Stimulated activated CD4-positive, alpha-beta T cell treated with anti-CD3 and anti-CD28 coated beads, TNF-alpha, amount 100 ng/mL, for 48 hours (primary cell): ENCODE measurements around the gene C2CD4C.
"Not testable (repeated sequence)": the region's sequence is repeated elsewhere in the genome, so short reads cannot be mapped to it uniquely, and the experiment has no call there.

Experiments
- DNase-seq, 3 donors: peaks; one replicate each; pipeline ENCODE4 v3.0.0-alpha.2; 2020; ENCODE audit warnings: low read depth in 3 of 3

C2CD4C gene, protein sequence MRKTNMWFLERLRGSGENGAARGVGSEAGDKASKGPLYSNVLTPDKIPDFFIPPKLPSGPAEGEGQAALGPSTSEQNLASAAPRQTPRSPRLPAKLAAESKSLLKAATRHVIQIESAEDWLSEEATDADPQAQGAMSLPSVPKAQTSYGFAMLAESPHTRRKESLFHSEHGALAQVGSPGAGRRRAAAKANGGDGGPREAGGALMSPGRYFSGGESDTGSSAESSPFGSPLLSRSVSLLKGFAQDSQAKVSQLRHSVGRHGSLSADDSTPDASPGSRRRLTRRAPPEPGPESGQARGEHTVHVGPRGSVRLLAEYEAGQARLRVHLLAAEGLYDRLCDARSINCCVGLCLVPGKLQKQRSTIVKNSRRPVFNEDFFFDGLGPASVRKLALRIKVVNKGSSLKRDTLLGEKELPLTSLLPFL

DNA sequence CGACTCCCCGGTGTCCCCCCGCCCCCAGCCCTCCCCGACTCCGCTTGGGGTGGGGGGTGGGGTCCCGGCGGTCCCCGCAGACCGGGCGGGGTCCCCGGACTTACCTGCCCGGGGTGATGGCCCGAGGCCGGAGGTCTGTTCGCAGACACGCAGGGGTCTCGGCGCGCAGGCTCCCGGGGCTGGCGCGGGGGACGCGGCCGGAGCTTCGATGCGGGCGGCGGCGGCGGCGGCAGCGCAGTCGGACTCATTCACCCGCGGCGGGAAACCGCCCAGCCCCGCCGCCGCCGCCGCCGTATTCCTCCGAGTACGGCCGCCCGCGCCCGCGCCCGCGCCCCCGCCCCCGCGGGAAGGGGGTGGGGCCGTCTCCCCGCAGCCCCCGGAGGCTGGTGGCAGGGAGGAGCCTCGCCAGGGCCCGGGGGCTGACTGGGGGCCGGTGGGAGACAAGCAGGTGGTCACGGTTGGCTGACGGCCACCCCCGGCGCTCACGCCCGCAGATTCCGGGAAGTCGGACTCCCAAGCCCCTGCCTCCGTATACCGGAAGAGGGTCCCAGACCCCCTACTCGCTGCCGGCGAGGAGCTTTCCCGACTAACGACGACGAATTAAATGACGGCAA is at the start of gene C2CD4C:
Gene C2CD4C (minus strand): TSS at position 246 of the 614 bp plus-strand sequence. CDS start 786 bp downstream, outside the sequence.
- peak in 1 of 3 donors; percentile 34 for DNase-seq

DNA sequence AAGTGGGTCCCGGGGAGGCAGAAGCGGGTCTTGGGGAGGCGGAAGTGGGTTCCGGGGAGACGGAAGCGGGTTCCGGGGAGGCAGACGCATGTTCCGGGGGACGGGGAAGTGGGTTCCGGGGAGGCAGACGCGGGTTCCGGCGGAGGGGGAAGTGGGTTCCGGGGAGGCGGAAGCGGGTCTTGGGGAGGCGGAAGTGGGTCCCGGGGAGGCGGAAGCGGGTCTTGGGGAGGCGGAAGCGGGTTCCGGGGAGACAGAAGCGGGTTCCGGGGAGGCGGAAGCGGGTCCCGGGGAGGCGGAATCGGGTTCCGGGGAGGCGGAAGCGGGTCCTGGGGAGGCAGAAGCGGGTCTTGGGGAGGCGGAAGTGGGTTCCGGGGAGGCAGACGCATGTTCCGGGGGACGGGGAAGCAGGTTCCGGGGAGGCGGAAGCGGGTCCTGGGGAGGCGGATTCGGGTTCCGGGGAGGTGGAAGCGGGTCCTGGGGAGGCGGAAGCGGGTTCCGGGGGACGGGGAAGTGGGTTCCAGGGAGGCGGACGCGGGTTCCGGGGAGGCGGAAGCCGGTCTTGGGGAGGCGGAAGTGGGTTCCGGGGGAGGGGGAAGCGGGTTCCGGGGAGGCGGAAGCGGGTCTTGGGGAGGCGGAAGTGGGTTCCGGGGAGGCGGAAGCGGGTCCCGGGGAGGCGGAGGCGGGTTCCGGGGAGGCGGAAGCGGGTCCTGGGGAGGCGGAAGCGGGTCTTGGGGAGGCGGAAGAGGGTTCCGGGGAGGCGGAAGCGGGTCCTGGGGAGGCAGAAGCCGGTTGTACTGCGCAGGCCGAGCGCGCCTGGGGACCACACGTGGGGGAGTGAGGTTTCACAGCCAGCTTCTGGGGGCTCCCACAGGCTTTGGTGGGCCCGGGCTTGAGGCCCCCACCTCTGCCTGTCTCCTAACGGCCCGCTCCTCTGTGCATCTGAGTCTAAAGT is 49.4 kb upstream of the C2CD4C start:
- DNase-seq = no peak

DNA sequence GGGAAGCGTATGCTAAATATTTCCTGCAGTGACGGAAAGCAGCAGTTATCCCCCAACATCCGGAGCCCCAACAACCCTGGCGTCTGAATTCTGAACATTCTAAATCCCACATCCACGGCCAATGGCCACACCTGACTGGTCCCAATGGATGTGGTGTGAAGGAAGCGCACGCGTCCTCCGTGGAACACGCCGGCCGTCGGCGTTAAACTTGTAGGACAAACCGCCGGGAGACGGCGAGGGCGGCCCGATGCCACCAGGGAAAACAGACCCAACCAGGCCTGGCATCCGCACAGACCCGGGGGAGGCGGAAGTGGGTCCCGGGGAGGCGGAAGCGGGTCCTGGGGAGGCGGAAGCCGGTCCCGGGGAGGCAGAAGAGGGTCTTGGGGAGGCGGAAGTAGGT is 48.7 kb upstream of the C2CD4C start:
- no peak for DNase-seq

DNA sequence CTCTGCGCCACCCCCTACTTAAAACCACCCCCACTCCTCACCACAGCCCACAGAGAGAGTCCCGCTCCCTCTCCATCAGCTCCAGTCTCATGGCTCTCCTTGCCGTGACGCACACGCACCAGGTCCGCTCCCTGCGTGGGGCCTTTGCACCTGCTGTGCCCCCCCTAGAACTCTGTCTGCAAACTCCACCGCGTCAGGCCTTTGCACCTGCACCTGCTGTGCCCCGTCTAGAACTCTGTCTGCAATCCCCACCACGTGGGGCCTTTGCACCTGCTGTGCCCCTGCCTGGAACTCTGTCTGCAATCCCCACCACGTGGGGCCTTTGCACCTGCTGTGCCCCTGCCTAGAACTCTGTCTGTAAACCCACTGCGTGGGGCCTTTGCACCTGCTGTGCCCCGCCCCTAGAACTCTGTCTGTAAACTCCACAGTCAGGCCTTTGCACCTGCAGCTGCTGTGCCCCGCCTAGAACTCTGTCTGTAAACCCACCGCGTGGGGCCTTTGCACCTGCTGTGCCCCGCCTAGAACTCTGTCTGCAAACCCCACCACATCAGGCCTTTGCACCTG is 47.7 kb upstream of the C2CD4C start:
- no peak for DNase-seq

DNA sequence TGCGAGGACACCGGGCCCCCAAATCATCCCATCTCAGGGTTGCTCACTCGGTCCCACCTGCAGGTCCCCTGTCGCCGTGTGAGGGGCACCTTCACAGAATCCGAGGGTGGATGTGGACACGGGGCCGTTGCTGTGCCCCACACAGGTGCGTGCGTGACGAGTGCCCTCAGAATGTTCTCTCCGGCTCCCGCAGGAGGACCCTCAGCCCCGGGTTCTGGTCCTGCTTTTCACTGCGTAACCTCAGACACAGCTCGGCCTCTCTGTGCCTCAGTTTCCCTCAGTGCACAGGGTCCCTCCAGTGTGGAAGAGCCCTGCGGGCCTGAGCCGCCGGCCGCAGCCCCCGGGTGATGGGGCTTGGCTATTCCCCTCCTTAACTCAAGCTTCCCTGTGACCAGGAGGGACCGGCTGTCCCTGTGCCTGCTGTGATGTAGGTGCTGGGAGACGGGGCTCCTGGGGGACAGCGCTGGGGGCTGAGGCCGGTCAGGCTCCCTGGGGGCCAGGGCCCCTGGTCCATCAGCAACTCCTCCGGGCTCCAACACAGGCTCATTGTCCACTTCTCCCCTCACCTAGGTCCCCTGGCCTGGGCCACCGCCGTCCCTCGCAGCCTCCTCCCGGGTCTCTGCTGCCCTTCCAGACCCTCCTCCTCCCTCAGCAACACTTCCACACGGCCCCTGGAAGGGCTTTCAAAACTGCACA is 47.1 kb upstream of the C2CD4C start:
- no peak for DNase-seq

DNA sequence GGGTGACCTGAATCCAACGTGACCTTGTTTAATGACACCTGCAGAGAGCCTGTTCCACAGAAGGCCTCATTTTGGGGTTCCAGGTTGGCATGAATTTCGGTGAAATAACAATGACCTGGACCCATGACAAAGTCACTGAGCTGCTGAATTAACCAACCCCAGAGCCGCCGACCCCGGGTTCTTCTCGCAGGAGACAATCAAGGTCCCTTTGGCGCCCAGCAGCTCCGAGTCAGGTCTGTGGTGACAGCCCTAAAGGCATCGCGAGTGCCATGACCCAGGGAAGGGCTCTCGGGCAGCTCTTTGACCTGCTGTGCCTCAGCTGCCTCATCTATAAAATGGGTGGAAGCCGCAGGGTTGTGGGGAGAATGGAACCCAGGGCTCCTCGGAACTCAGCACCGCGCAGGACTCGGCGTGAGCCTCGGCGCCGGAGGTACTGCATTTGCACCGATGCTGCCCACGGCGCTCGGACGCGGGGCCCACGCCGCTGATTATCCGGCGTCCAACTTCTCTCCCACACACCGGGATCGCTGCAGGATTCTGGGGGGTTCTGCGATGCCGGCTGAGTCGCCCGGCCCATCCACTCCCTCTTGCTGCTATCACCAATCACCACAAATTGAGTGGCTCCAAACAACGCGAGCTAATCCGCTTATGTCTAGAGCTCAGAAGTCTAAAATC is 46.2 kb upstream of the C2CD4C start:
- no peak for DNase-seq

DNA sequence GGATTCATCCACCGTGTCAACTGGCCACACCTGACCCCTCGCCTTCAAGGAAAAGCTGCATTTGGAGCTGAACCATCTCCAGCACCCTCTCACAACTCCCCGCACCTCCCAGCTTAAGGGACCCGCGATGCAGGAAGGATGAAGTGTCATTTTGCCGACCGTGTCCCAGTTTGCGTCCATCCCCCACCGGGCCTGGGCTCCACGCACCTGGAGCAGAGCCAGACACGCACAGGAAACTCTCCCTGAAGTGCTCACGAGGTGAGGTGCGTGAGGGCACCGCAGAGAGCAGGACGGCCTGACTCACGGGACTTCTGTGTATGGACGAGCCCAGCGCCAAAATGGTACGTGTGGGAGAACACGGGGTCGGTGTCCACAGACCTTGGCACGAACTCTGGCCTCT is 44.7 kb upstream of the C2CD4C start:
- no peak for DNase-seq

DNA sequence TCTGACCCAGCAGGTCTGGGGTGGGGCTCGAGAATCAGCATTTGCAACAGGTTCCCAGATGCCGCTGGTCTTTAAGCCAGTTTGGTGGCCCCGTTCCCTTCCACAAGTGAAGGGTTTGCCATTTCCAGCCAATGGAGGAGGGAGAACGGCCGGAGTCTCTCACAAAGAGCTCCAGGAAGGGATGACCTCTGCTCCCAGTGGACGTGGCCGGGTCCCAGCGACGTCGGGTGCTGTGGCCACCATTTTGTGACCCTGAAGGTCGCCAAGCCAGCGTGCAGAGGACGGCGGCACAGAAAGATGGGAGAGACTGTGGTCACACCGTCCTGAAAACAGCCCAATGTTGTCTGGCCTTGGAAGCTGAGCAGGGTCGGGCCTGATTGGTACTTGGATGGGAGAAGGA is 43.9 kb upstream of the C2CD4C start:
- DNase-seq = no peak

DNA sequence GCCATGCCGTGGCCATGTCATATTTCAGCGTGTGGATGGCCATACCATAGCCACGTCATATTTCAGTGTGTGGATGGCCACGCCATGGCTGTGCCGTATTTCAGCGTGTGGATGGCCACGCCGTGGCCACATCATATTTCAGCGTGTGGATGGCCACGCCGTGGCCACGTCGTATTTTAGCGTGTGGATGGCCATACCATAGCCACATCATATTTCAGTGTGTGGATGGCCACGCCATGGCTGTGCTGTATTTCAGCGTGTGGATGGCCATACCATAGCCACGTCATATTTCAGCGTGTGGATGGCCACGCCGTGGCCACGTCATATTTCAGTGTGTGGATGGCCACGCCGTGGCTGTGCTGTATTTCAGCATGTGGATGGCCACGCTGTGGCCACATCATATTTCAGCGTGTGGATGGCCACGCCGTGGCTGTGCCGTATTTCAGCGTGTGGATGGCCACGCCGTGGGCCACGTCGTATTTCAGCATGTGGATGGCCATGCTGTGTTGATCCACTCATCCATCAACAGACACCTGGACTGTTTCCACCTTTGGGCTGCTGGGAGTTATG is 42.0 kb upstream of the C2CD4C start:
- not testable (repeated sequence) for DNase-seq

DNA sequence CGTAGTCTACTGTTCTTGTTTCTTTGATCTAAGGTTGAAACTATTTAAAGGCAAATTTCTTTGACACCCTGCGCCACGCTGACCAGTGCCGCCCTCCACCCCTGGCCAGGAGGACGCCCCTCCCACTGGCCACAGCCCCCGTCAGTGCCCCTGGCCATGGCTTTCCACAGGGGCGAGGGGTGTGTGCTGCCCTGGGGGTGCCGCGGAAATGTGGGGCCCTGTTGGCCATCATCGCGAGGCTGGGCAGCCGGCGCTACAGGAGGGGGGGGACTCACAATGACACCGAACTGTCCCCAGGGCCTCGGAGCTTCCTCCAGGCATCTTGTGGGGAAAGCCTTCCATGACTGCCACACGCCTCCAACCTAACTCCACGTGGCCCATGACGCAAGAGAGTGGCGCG is 41.0 kb upstream of the C2CD4C start:
- DNase-seq = no peak

DNA sequence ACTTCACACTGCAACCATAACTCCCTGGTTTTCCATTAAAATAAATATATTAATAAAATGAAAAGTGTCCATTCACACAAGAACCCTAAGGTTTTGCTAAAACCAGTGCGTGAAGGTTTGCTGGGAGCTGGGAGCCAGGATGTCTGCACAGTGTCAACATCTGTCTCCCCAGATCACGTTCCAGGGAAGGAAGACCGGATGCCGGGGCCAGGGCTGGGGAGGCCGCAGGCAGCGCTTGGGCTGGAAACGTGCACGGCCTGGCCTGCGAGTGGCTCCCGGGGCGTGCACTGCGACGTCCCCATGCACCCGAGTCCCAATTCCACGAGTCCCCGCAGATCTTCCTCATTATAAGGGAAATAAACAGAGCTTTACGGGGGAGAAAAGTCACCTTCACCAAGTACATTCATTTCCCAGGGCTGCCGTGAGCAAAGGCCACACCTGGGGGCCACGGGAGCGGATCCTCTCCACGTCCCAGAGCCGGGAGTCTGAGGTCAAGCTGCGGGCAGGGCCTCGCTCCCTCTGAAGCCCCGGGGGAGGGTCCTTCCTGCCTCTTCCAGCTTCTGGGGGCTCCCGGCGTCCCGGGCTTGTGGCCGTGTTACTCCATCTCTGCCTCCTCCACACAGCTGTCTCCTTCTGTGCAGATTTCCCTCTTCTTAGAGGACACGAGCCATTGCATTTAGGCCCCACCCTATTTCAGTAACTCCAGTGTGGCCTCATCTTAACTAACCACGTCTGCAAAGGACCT is 39.0 kb upstream of the C2CD4C start:
- DNase-seq = no peak

DNA sequence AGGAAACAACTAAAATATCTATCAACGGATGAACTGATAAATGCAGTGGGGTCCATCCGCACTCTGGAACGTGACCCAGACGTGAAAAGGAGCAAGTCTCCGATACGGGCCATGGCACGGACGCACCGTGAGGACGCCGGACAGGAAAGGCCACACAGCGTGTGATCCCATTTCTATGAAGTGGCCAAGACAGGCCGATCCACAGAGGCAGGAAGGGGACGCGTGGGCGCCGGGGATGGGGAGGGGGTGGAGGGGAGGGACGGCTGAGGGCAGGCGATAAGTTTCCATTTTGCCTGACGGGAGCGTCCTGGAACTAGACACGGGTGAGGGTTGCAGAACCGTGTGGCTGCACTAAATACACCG is 38.1 kb upstream of the C2CD4C start:
- no peak for DNase-seq

DNA sequence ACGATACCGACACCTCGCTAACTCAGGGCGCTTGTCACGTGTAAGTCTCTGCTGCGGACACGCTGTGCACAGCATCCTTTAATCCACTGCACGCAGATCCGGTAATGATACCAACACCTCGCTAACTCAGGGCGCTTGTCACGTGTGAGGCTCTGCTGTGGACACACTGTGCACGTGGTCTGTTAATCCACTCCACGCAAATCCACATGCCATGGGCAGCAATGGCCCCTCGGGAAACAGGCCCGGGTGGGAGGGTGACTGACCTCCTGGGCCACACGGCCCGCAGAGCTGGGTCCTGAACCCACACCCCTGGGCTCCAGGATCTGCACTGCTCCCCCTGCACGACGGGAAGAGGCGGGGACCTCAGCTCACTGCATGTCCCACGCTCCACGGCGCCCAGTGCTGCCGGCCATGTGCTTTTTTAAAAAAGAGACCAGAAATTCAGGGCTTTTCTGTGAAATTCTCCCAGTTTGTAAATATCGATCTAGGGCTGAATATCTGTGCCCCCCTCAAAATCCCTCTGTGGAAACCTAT is 35.8 kb upstream of the C2CD4C start:
- no peak for DNase-seq

DNA sequence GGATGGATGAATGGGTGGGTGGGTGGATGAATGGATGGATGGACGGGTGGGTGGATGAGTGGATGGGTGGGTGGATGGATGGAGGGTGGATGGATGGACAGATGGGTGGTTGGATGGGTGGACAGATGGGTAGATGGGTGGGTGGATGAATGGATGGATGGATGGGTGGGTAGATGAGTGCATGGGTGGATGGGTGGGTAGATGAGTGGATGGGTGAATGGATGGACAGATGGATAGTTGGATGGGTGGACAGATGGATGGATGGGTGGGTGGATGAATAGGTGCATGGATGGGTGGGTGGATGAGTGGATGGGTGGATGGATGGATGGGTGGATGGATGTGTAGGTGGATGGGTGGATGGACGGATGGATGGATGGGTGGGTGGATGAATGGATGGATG is 34.1 kb upstream of the C2CD4C start:
- DNase-seq = no peak

DNA sequence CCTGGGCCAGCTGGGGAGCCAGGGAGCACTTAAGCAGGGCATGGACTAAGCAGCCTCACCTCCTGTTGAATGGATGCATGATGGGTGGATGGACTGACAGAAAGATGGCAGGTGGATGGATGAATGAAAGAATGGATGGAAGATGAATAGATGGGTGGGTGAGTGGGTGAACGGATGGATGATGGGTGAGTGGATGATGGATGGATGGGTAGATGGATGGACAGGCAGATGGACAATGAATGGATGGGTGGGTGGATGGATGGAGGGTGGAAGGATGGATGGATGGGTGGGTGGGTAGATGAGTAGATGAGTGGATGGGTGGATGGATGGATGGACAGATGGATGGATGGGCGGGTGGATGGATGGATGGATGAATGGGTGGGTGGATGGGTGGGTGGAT is 33.1 kb upstream of the C2CD4C start:
- DNase-seq = no peak

DNA sequence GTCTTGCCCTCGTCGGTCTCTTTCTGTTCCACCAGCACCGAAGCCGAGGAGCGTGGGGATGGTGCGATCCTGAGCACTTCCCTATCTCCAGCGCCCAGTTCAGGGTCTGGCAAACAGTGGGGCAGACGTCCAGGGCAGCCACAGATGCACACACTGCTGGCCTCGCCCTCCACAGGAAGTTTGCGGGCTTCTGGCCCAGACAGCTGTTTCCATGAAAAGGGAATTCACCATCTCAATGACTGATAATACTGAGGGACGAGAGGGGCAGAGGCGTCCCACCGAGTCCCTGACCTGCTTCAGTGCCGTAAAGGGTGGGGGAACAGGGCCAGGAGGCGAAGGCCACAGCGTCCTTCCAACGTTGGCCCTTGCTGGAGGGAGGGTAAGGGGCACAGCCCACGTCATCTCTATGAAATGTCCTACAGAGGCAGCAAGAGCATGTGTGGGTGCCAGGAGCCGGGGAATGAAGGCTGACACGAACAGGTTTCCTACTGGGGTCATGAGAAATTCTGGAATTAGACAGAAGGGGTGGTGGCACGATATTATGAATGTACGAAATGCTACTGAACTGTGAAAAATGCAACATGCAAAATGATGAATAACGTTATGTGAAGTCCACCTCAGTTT is 32.4 kb upstream of the C2CD4C start:
- DNase-seq = no peak

DNA sequence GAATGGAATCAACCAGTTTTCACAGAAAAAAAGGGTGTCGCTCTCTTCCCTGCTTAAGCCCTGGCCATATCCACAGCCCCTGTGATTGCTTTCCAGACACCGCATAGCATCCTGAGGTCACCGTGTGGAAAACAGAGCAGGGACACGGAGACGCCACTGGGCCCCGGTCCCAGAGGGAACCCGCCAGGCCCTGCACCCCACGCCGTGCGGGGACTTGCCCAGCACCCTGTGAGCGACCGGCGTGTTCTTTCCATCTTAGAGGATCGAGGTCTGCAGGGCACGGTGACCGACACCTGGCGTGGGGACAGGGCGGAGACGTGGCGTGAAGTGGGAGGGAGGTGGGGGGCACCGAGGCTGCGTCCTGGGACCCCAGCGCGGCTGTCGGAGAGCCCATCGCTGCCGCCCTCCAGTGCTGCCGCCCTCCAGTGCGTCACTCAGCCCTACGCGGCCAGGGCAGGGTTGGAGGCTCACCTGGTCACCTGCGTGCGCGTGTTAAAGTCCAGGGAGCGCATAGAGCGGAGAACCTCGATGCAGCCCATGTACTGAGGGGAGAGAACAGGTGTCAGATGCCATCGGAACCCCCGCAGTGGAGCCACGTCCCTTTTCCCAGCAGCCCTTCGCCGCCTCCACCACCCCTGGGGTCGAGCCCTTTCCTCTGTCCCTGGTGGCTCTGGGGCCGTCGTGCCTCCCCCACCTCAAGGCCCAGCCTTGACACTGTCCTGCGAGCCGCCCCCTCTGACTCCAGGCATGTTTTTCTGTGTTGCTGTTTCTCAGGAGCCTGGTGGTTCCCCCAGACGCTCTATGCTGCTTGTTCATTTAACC is 31.7 kb upstream of the C2CD4C start:
- no peak for DNase-seq
